ENCODE data around the gene SND1.

SND1 gene

DNA sequence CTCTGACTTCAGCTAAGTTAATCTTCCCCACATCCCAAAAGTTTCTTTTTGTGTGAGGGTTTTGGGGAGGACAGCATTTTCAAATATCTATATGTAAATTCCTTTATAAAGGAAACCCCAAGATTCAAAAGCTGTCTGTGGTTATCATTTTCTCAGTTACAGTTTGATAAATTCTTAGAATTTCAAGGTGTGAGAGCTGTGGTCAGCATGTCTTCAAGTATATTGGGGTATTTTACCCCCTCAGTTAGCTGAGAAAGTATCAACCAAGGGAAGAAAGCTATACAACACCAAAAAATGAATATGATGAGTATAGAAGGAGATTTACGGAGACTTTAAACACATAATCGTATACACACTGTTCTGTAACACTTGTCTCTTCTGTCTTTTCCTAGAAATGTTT lies 109.2 kb downstream of the SND1 start:
- TF ChIP-seq CTCF (IDR thresholded peaks at IDR 0.05; ENCODE audit: extremely low read depth, insufficient read depth, missing control alignments), result no peak
- no peak for DNase-seq (ENCODE audit: low spot score)
- in situ Hi-C loops (cut with MboI; ENCODE audit: low pct_unique_long_range_greater_than_20kb, low sequenced_read_pairs, unreplicated experiment), result no loop called here

GRCh38 chr7:127764681-127765080 lies 112.7 kb downstream of the SND1 start:
- TF ChIP-seq CTCF (IDR thresholded peaks at IDR 0.05; ENCODE audit: extremely low read depth, insufficient read depth, missing control alignments), result no peak
- DNase-seq (ENCODE audit: low spot score), result no peak

GRCh38 chr7:127765150-127765549 lies 113.2 kb downstream of the SND1 start:
- no peak for DNase-seq (ENCODE audit: low spot score)

More at GRCh38 chr7:127764681-127765080, 112.7 kb downstream of the SND1 start:
- in situ Hi-C loops (cut with MboI; ENCODE audit: low pct_unique_long_range_greater_than_20kb, low sequenced_read_pairs, unreplicated experiment), result no loop called here

GRCh38 chr7:127766831-127767459 lies 115.0 kb downstream of the SND1 start:
- in situ Hi-C loops (cut with MboI; ENCODE audit: low pct_unique_long_range_greater_than_20kb, low sequenced_read_pairs, unreplicated experiment), result no loop called here
- no peak for DNase-seq (ENCODE audit: low spot score)
- TF ChIP-seq CTCF (IDR thresholded peaks at IDR 0.05; ENCODE audit: extremely low read depth, insufficient read depth, missing control alignments), result no peak

More at GRCh38 chr7:127765150-127765549, 113.2 kb downstream of the SND1 start:
- TF ChIP-seq CTCF (IDR thresholded peaks at IDR 0.05; ENCODE audit: extremely low read depth, insufficient read depth, missing control alignments), result no peak
- in situ Hi-C loops (cut with MboI; ENCODE audit: low pct_unique_long_range_greater_than_20kb, low sequenced_read_pairs, unreplicated experiment), result no loop called here

- DNase-seq (ENCODE audit: low spot score), result no peak
- TF ChIP-seq CTCF (IDR thresholded peaks at IDR 0.05; ENCODE audit: extremely low read depth, insufficient read depth, missing control alignments), result no peak
- in situ Hi-C loops (cut with MboI; ENCODE audit: low pct_unique_long_range_greater_than_20kb, low sequenced_read_pairs, unreplicated experiment), result no loop called here
Observed at GRCh38 chr7:127768241-127768640, 116.2 kb downstream of the SND1 start.

- DNase-seq (ENCODE audit: low spot score), result no peak
- no peak for TF ChIP-seq CTCF (IDR thresholded peaks at IDR 0.05; ENCODE audit: extremely low read depth, insufficient read depth, missing control alignments)
- in situ Hi-C loops (cut with MboI; ENCODE audit: low pct_unique_long_range_greater_than_20kb, low sequenced_read_pairs, unreplicated experiment), result no loop called here
Observed at GRCh38 chr7:127769137-127769536, 117.1 kb downstream of the SND1 start.
